Central memory CD8-positive, alpha-beta T cell (primary cell): ENCODE data around the gene TMPO.
"Not testable (repeated sequence)": the region's sequence is repeated elsewhere in the genome, so short reads cannot be mapped to it uniquely, and the experiment has no call there.

Experiments used
- ATAC-seq: fragments of 150-1000 bp; cut with Tn5 transposase; replicated peaks from 2 replicates; pipeline ENCODE4 v1.10.0; 2022; ENCODE audit warnings: mild to moderate bottlenecking, moderate FRiP score, moderate number of reproducible peaks; ENCODE audit not compliant: poor library complexity, severe bottlenecking; ENCODE audit errors: extremely low read depth
- DNase-seq, 2 donors: peaks; one replicate each; pipeline ENCODE4 v3.0.0; 2021; ENCODE audit warnings: low spot score in 2 of 2
- H3K27ac Mint-ChIP-seq: one replicate; pipeline ENCODE4 v1.8.0; 2022; ENCODE audit warnings: low read depth, mild to moderate bottlenecking, moderate library complexity, mixed read lengths
- H3K27me3 Mint-ChIP-seq: one replicate; pipeline ENCODE4 v1.8.0; 2022; ENCODE audit warnings: mixed read lengths
- H3K36me3 Mint-ChIP-seq: one replicate; pipeline ENCODE4 v1.8.0; 2022; ENCODE audit warnings: mild to moderate bottlenecking, moderate library complexity, mixed read lengths; ENCODE audit not compliant: insufficient read depth
- H3K4me1 Mint-ChIP-seq: one replicate; pipeline ENCODE4 v1.8.0; 2022; ENCODE audit warnings: mixed read lengths
- H3K4me3 Mint-ChIP-seq: one replicate; pipeline ENCODE4 v1.8.0; 2022; ENCODE audit warnings: mild to moderate bottlenecking, moderate library complexity, mixed read lengths
- H3K9me3 Mint-ChIP-seq: one replicate; pipeline ENCODE4 v1.8.0; 2022; ENCODE audit warnings: mixed read lengths

The TMPO gene

GRCh38 chr12:98489176-98489575 lies 26.2 kb upstream of the TMPO start:
- Mint-ChIP-seq H3K4me3 (no peak overlapping the region), H3K4me1 (no peaks in the 10 kb centered on the region), H3K36me3 (no peaks in the 10 kb centered on the region), H3K27ac (no peak overlapping the region), H3K9me3 (no peaks in the 10 kb centered on the region), H3K27me3 (no peaks in the 10 kb centered on the region)
- ATAC-seq (no peak), DNase-seq (no peak)

GRCh38 chr12:98490501-98491453 lies 24.6 kb upstream of the TMPO start:
- H3K27ac Mint-ChIP-seq: peak overlapping the region; percentile 19
- H3K27me3 Mint-ChIP-seq: no peaks in the 10 kb centered on the region
- no peak for ATAC-seq
- H3K36me3 Mint-ChIP-seq: no peaks in the 10 kb centered on the region
- no peak overlapping the region for H3K4me3 Mint-ChIP-seq
- H3K9me3 Mint-ChIP-seq: no peaks in the 10 kb centered on the region
- peak; percentile 74 to 80 for DNase-seq
- H3K4me1 Mint-ChIP-seq: no peaks in the 10 kb centered on the region

GRCh38 chr12:98492580-98493140 lies 22.7 kb upstream of the TMPO start:
- H3K4me1 Mint-ChIP-seq: no peaks in the 10 kb centered on the region
- H3K27ac Mint-ChIP-seq: no peak overlapping the region
- ATAC-seq (no peak), DNase-seq (no peak)
- H3K36me3 Mint-ChIP-seq: no peaks in the 10 kb centered on the region
- H3K9me3 Mint-ChIP-seq: no peaks in the 10 kb centered on the region
- H3K4me3 Mint-ChIP-seq: no peak overlapping the region
- H3K27me3 Mint-ChIP-seq: no peaks in the 10 kb centered on the region

- not testable (repeated sequence) for H3K9me3 Mint-ChIP-seq, DNase-seq, ATAC-seq
- Mint-ChIP-seq H3K4me1 (peaks cover 18% of the 10 kb centered on the region), H3K27ac (peak overlapping the region; percentile 58), H3K36me3 (peaks cover 37% of the 10 kb centered on the region), H3K27me3 (peaks cover 17% of the 10 kb centered on the region), H3K4me3 (peak overlapping the region; percentile 45)
Observed at GRCh38 chr12:98501266-98501629, 14.1 kb upstream of the TMPO start.

- Mint-ChIP-seq H3K9me3 (peaks cover 6% of the 10 kb centered on the region), H3K36me3 (peaks cover 37% of the 10 kb centered on the region), H3K27me3 (peaks cover 17% of the 10 kb centered on the region), H3K4me1 (peaks cover 18% of the 10 kb centered on the region), H3K4me3 (peak overlapping the region; percentile 99), H3K27ac (peak overlapping the region; percentile 100)
- DNase-seq (peak; percentile 88 to 89), ATAC-seq (peak; percentile 74)
Observed at GRCh38 chr12:98503342-98503591, 12.1 kb upstream of the TMPO start.

- peaks cover 18% of the 10 kb centered on the region for H3K4me1 Mint-ChIP-seq
- DNase-seq (peak; percentile 90 to 95), ATAC-seq (peak; percentile 74)
- H3K27me3 Mint-ChIP-seq: peaks cover 17% of the 10 kb centered on the region
- peak overlapping the region; percentile 99 for H3K4me3 Mint-ChIP-seq
- H3K27ac Mint-ChIP-seq: peak overlapping the region; percentile 100
- H3K36me3 Mint-ChIP-seq: peaks cover 37% of the 10 kb centered on the region
- peaks cover 6% of the 10 kb centered on the region for H3K9me3 Mint-ChIP-seq
Observed at GRCh38 chr12:98503592-98504367, 11.6 kb upstream of the TMPO start.

GRCh38 chr12:98504368-98504617 lies 11.1 kb upstream of the TMPO start:
- Mint-ChIP-seq H3K36me3 (peaks cover 37% of the 10 kb centered on the region), H3K4me3 (peak overlapping the region; percentile 99), H3K9me3 (peaks cover 6% of the 10 kb centered on the region), H3K27me3 (peaks cover 17% of the 10 kb centered on the region), H3K4me1 (peaks cover 18% of the 10 kb centered on the region), H3K27ac (peak overlapping the region; percentile 100)
- ATAC-seq: no peak
- DNase-seq: no peak

- H3K27ac Mint-ChIP-seq: no peak overlapping the region
- H3K9me3 Mint-ChIP-seq: peaks cover 2% of the 10 kb centered on the region
- ATAC-seq (no peak), DNase-seq (no peak)
- no peak overlapping the region for H3K4me3 Mint-ChIP-seq
- peaks cover 4% of the 10 kb centered on the region for H3K27me3 Mint-ChIP-seq
- peaks cover 17% of the 10 kb centered on the region for H3K4me1 Mint-ChIP-seq
- peaks cover 11% of the 10 kb centered on the region for H3K36me3 Mint-ChIP-seq
Observed at GRCh38 chr12:98509063-98509462, 6.3 kb upstream of the TMPO start.

GRCh38 chr12:98511806-98512205 lies 3.6 kb upstream of the TMPO start:
- not testable (repeated sequence) for H3K9me3 Mint-ChIP-seq, DNase-seq, H3K27ac Mint-ChIP-seq, H3K4me3 Mint-ChIP-seq, H3K27me3 Mint-ChIP-seq, ATAC-seq
- Mint-ChIP-seq H3K4me1 (peaks cover 17% of the 10 kb centered on the region), H3K36me3 (peaks cover 19% of the 10 kb centered on the region)

GRCh38 chr12:98513379-98514322 lies 1.7 kb upstream of the TMPO start:
- no peak for ATAC-seq
- no peaks in the 10 kb centered on the region for H3K9me3 Mint-ChIP-seq
- peak overlapping the region; percentile 93 for H3K27ac Mint-ChIP-seq
- DNase-seq: no peak
- H3K4me1 Mint-ChIP-seq: peaks cover 21% of the 10 kb centered on the region
- H3K27me3 Mint-ChIP-seq: no peaks in the 10 kb centered on the region
- H3K4me3 Mint-ChIP-seq: peak overlapping the region; percentile 98
- H3K36me3 Mint-ChIP-seq: peaks cover 26% of the 10 kb centered on the region

- peak overlapping the region; percentile 95 for H3K27ac Mint-ChIP-seq
- DNase-seq (no peak), ATAC-seq (peak; percentile 2)
- H3K36me3 Mint-ChIP-seq: peaks cover 33% of the 10 kb centered on the region
- peaks cover 32% of the 10 kb centered on the region for H3K4me1 Mint-ChIP-seq
- no peaks in the 10 kb centered on the region for H3K9me3 Mint-ChIP-seq
- H3K4me3 Mint-ChIP-seq: peak overlapping the region; percentile 98
- H3K27me3 Mint-ChIP-seq: no peaks in the 10 kb centered on the region
Observed at GRCh38 chr12:98514982-98515286, 456 bp upstream of the TMPO start.

- no peaks in the 10 kb centered on the region for H3K27me3 Mint-ChIP-seq
- H3K36me3 Mint-ChIP-seq: peaks cover 40% of the 10 kb centered on the region
- peaks cover 43% of the 10 kb centered on the region for H3K4me1 Mint-ChIP-seq
- DNase-seq (peak; percentile 67 to 77), ATAC-seq (peak; percentile 41)
- no peaks in the 10 kb centered on the region for H3K9me3 Mint-ChIP-seq
- peak overlapping the region; percentile 95 for H3K27ac Mint-ChIP-seq
- peak overlapping the region; percentile 98 for H3K4me3 Mint-ChIP-seq
Observed at GRCh38 chr12:98516111-98516873, 902 bp downstream of the TMPO start.
